GM12878 (cell line): ENCODE results near the gene MACF1. TPM values are rescaled to one million over a fixed set of nuclear protein-coding genes. Genes with fewer than 3 reads are reported as not detected.

Experiments
- ATAC-seq: fragments of 200-7000 bp; cut with Tn5 transposase; 3 replicates; pipeline ENCODE4 v1.9.1; 2020; ENCODE audit warnings: mild to moderate bottlenecking, moderate library complexity
- BruUV-seq: library from RNA; stranded (reverse); fragments of 400-500 nt; replicated peaks from 2 replicates; lab custom pipeline; 2021; lab: Mats Ljungman, UMichigan
- CTCF ChIA-PET: fragments of 300-600 bp; sonication (Branson Sonifier 250); formaldehyde crosslinking; extraction: SDS; loops from one replicate; lab custom pipeline; 2021; ENCODE audit warnings: inconsistent platforms; lab: Yijun Ruan, JAX
- POLR2A ChIA-PET: fragments of 350-600 bp; formaldehyde crosslinking; extraction: SDS; loops from one replicate; lab custom pipeline; 2021; ENCODE audit warnings: inconsistent platforms; lab: Charles Lee
- RAD21 ChIA-PET: fragments of 300-600 bp; sonication (Branson Sonifier 250); formaldehyde crosslinking; loops from one replicate; lab custom pipeline; 2023; ENCODE audit warnings: antibody characterized with exemption; ENCODE audit not compliant: unreplicated experiment; lab: Charles Lee
- SMC1A ChIA-PET: fragments of 300-600 bp; sonication (Branson Sonifier 250); formaldehyde crosslinking; loops from one replicate; lab custom pipeline; 2023; ENCODE audit not compliant: unreplicated experiment, uncharacterized antibody; lab: Charles Lee
- DNase-seq: peaks from one replicate; pipeline ENCODE4 v3.0.0-alpha.2; 2011; ENCODE audit warnings: low read depth, low spot score
- FAIRE-seq: peaks from 3 replicates; lab custom pipeline; 2011; peaks lifted over from hg19 to GRCh38; lab: Jason Lieb, UNC
- H2AFZ ChIP-seq: 2 replicates; pipeline ENCODE4 v1.6.0; 2011; ENCODE audit warnings: low read depth, low read length, control low read depth; ENCODE audit not compliant: control insufficient read depth
- H3K27ac ChIP-seq: 2 replicates; pipeline ENCODE4 v1.5.1; 2011; ENCODE audit warnings: control low read depth; ENCODE audit not compliant: control insufficient read depth, insufficient read depth
- H3K27me3 ChIP-seq, 2 experiments: replicated peaks in 1 of 2; 2 replicates each; pipeline versions ENCODE4 v1.6.0 to v1.6.1; 2011; ENCODE audit warnings: low read length in 1 of 2; ENCODE audit not compliant: control insufficient read depth in 2 of 2, insufficient read depth in 2 of 2
- H3K36me3 ChIP-seq, 2 experiments: 2 replicates each; pipeline ENCODE4 v1.5.1; 2011; ENCODE audit warnings: low read length in 1 of 2; ENCODE audit not compliant: control insufficient read depth in 2 of 2, insufficient read depth in 2 of 2
- H3K4me1 ChIP-seq: 2 replicates; pipeline ENCODE4 v1.6.1; 2011; ENCODE audit warnings: mild to moderate bottlenecking, low read length, moderate library complexity, mixed read lengths; ENCODE audit not compliant: control insufficient read depth, insufficient read depth
- H3K4me2 ChIP-seq: 2 replicates; pipeline ENCODE4 v1.6.0; 2011; ENCODE audit warnings: control low read depth; ENCODE audit not compliant: control insufficient read depth, insufficient read depth
- H3K4me3 ChIP-seq: fragments of 200-600 bp; sonication (generic); 2 replicates; pipeline ENCODE4 v1.5.1; 2016
- H3K79me2 ChIP-seq: 2 replicates; pipeline ENCODE4 v1.6.0; 2011; ENCODE audit warnings: low read length; ENCODE audit not compliant: control insufficient read depth, insufficient read depth
- H3K9ac ChIP-seq: 2 replicates; pipeline ENCODE4 v1.8.0; 2011; ENCODE audit warnings: low read length, control low read depth, mixed read lengths; ENCODE audit not compliant: control insufficient read depth, insufficient read depth
- H3K9me3 ChIP-seq: replicated peaks from 3 replicates; pipeline ENCODE4 v1.5.1; 2011; ENCODE audit warnings: mild to moderate bottlenecking, low read length; ENCODE audit not compliant: control insufficient read depth, insufficient read depth
- H4K20me1 ChIP-seq: 2 replicates; pipeline ENCODE4 v1.6.0; 2011; ENCODE audit not compliant: control insufficient read depth, insufficient read depth
- CBX3 ChIP-seq: fragments of 200-600 bp; sonication (generic); IDR thresholded peaks from 2 replicates; pipeline ENCODE4 v1.6.1; 2016; ENCODE audit warnings: low read depth, borderline replicate concordance
- CEBPB ChIP-seq, 2 experiments: fragments of 150-350 bp in 1 of 2; IDR thresholded peaks; 2 replicates each; pipeline ENCODE4 v1.6.1; 2012 to 2014; ENCODE audit warnings: low read depth in 2 of 2, low read length in 2 of 2, borderline replicate concordance in 1 of 2, inconsistent platforms in 1 of 2
- FOXM1 ChIP-seq: IDR thresholded peaks from 2 replicates; pipeline ENCODE4 v1.6.1; 2012; ENCODE audit warnings: low read depth, mild to moderate bottlenecking, inconsistent platforms, low read length, moderate library complexity
- IKZF1 ChIP-seq: fragments of 450-650 bp; conservative IDR thresholded peaks from 2 replicates; pipeline ENCODE4 v1.6.1; 2017; ENCODE audit warnings: antibody characterized with exemption, mild to moderate bottlenecking
- JUNB ChIP-seq: IDR thresholded peaks from 2 replicates; pipeline ENCODE4 v1.6.1; 2016; ENCODE audit warnings: antibody characterized with exemption, mild to moderate bottlenecking
- JUND ChIP-seq: IDR thresholded peaks from 2 replicates; pipeline ENCODE4 v1.6.1; 2012; ENCODE audit warnings: low read depth, mild to moderate bottlenecking, low read length, improper control_type of control experiment, moderate library complexity
- MTA2 ChIP-seq: fragments of 450-650 bp; IDR thresholded peaks from 2 replicates; pipeline ENCODE4 v1.6.1; 2016; ENCODE audit warnings: low read depth, mild to moderate bottlenecking, moderate library complexity
- MTA3 ChIP-seq: IDR thresholded peaks from 2 replicates; pipeline ENCODE4 v1.6.1; 2012; ENCODE audit warnings: low read length, inconsistent platforms, borderline replicate concordance
- MYC ChIP-seq: IDR thresholded peaks from 2 replicates; pipeline ENCODE4 v1.6.1; 2011; ENCODE audit warnings: mild to moderate bottlenecking, low read length, moderate library complexity, inconsistent platforms; ENCODE audit not compliant: insufficient read depth, insufficient replicate concordance, insufficient read length, severe bottlenecking
- SUPT20H ChIP-seq: IDR thresholded peaks from 2 replicates; pipeline ENCODE4 v1.6.1; 2011; ENCODE audit warnings: low read depth, mild to moderate bottlenecking, low read length, moderate library complexity, borderline replicate concordance; ENCODE audit not compliant: control insufficient read depth
- TAF1 ChIP-seq: IDR thresholded peaks from 2 replicates; pipeline ENCODE4 v1.6.1; 2011; ENCODE audit warnings: mild to moderate bottlenecking, low read depth, low read length, borderline replicate concordance
- WRNIP1 ChIP-seq: IDR thresholded peaks from 2 replicates; pipeline ENCODE4 v1.6.1; 2011; ENCODE audit warnings: low read depth, low read length, improper control_type of control experiment, borderline replicate concordance
- YY1 ChIP-seq: IDR thresholded peaks from 2 replicates; pipeline ENCODE4 v1.6.1; 2011; ENCODE audit warnings: low read depth, mild to moderate bottlenecking, low read length
- ZNF24 ChIP-seq: fragments of 450-650 bp; IDR thresholded peaks from 2 replicates; pipeline ENCODE4 v1.6.1; 2017; ENCODE audit warnings: antibody characterized with exemption, mild to moderate bottlenecking
- ZNF274 ChIP-seq: IDR thresholded peaks from one replicate; pipeline ENCODE4 v1.8.0; 2011; ENCODE audit not compliant: insufficient read length, insufficient read depth
- WGBS: methylation state at CpG from one replicate; pipeline ENCODE4 v1.1.6; 2016; ENCODE audit warnings: low lambda C conversion rate; ENCODE audit not compliant: insufficient replicate concordance, insufficient coverage; ENCODE audit errors: missing lambda C conversion rate; 5-methylcytosine and 5-hydroxymethylcytosine counted together
- in situ Hi-C: fragments of 300-500 bp; cut with MboI; formaldehyde crosslinking; loops from 9 replicates; pipeline ENCODE4 v1.14.3; 2018; ENCODE audit warnings: mixed read lengths
- intact Hi-C: fragments of 100-400 bp; cut with micrococcal nuclease; formaldehyde crosslinking; loops from one replicate; pipeline ENCODE4 v1.14.2; 2022; ENCODE audit not compliant: unreplicated experiment
- polyA plus RNA-seq, 11 experiments: library from polyadenylated mRNA; depleted of rRNA in 4 of 11; unstranded in 6 of 11; stranded (reverse) in 5 of 11; fragments of >200 nt; fragmentation: Nextera tagmentation in 4 of 11; fragmentation: Illumina TruSeq in 1 of 11; extraction: Ambion mirVana in 4 of 11; extraction: Trizol in 1 of 11; gene quantifications; 1 replicate in 1 of 11; 2 replicates in 10 of 11; pipeline versions ENCODE4 v1.2.1 to v1.2.3, GENCODE V29; 2011 to 2016; ENCODE audit warnings: inconsistent platforms in 2 of 11, missing spikeins in 2 of 11, low read depth in 1 of 11
- total RNA-seq, 4 experiments: library from RNA; depleted of rRNA in 3 of 4; stranded (reverse); fragments of >200 nt in 3 of 4; fragmentation: Illumina TruSeq in 1 of 4; extraction: Trizol in 1 of 4; gene quantifications; 2 replicates each; pipeline versions ENCODE4 v1.2.1 to v1.2.3, GENCODE V29; 2013 to 2021
- TF ChIP-seq, protein P1 (sequence below): IDR thresholded peaks from 2 replicates; pipeline ENCODE4 v1.6.1; 2012; ENCODE audit warnings: improper control_type of control experiment, low read depth, low read length; ENCODE audit not compliant: insufficient replicate concordance

Gene MACF1
- total and polyA plus RNA-seq, 10 of the 15 experiments (the other 5 are each of a cell fraction or from before 2014, with no cell fraction given): 15.5 to 201 (median 76.9) TPM

DNA sequence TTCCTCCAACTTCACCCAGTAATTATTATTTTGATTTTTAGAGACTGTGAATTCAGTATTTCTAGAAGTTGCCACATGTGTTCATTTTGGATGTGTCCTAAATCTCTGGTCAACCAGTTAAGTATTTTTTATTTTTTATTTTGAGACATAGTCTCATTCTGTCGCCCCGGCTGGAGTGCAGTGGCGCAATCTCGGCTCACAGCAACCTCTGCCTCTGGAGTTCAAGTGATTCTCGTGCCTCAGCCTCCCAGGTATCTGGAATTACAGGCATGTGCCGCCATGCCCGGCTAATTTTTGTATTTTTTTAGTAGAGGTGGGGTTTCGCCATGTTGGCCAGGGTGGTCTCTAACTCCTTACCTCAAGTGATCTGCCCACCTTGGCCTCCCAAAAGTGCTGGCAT, 8.0 kb downstream of the MACF1 start (continued):
- TF ChIP-seq ZNF274 (no peak), MYC (no peak), ZNF24 (no peak), TAF1 (no peak), JUNB (no peak)

DNA sequence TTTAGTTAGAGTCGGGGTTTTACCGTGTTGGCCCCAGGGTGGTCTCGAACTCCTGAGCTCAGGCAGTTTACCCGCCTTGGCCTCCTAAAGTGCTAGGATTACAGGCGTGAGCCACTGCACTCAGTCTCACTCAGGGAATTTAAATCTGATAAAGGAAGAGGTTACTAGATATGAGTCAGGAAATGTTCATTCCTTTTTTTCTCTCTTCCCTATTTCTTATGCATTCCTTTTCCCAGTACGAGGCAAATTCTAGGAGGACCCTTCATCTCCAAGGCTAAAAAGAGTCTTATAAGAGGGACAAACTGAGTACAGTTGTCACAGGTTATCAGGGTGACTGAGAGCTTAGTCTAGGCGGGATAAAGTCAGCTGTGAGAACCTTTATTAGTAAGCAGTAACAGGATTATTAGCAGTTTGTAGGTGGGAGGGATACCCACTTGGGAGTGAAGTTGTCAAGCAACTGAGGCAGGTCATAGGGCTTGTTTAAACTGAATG, 9.1 kb downstream of the MACF1 start:
- no peak overlapping the region for H3K27ac ChIP-seq
- no peak overlapping the region for H3K4me3 ChIP-seq
- no peak overlapping the region for H3K9ac ChIP-seq
- H3K4me1 ChIP-seq: peaks cover 19% of the 10 kb centered on the region
- no peak overlapping the region for H3K4me2 ChIP-seq
- no peaks in the 10 kb centered on the region for H3K27me3 ChIP-seq
- peaks cover 50% of the 10 kb centered on the region for H3K79me2 ChIP-seq
- ChIA-PET POLR2A (interaction anchor here (0.5 to 4.7 kb wide), 5 partner anchors 9 to 1378 kb away, joined by 4 to 53 read pairs (median 38); partner anchors contain the start of gene MACF1), CTCF (interaction anchor here (0.7 to 9.0 kb wide), 10 partner anchors 8 to 125 kb away, joined by 3 to 190 read pairs (median 10); partner anchors contain the start of gene MACF1), SMC1A (interaction anchor here (0.9 to 13.6 kb wide), 11 partner anchors 8 to 329 kb away, joined by 3 to 253 read pairs (median 13); partner anchors contain the start of gene MACF1), RAD21 (interaction anchor here (1.1 to 12.8 kb wide), 7 partner anchors 9 to 142 kb away, joined by 3 to 206 read pairs (median 9); partner anchors contain the start of gene MACF1)
- no peaks in the 10 kb centered on the region for H3K9me3 ChIP-seq
- H3K36me3 ChIP-seq: no peaks in the 10 kb centered on the region
- no peak for FAIRE-seq
- no TSS peak for BruUV-seq
- H2AFZ ChIP-seq: no peak overlapping the region
- no peak for ATAC-seq
- no peaks in the 10 kb centered on the region for H4K20me1 ChIP-seq
- intact Hi-C loops (loop anchor here (2.0 kb wide), 1 partner anchor 21 kb away; no protein-coding TSS in a partner anchor), in situ Hi-C loops (no loop called here)
- no peak for DNase-seq
- 82% methylated on average over 7 of the region's 7 CpGs for WGBS
- TF ChIP-seq CBX3: no peak
- no peak for TF ChIP-seq MTA2
- no peak for TF ChIP-seq MTA3
- no peak for TF ChIP-seq IKZF1
- no peak for TF ChIP-seq CEBPB (IDR thresholded peaks at IDR 0.05; ENCODE audit: borderline replicate concordance in 1 of 2, low read depth in 2 of 2, low read length in 2 of 2)
- TF ChIP-seq SUPT20H: no peak
- no peak for TF ChIP-seq WRNIP1
- no peak for TF ChIP-seq YY1
- no peak for TF ChIP-seq JUND
- TF ChIP-seq, protein P1, sequence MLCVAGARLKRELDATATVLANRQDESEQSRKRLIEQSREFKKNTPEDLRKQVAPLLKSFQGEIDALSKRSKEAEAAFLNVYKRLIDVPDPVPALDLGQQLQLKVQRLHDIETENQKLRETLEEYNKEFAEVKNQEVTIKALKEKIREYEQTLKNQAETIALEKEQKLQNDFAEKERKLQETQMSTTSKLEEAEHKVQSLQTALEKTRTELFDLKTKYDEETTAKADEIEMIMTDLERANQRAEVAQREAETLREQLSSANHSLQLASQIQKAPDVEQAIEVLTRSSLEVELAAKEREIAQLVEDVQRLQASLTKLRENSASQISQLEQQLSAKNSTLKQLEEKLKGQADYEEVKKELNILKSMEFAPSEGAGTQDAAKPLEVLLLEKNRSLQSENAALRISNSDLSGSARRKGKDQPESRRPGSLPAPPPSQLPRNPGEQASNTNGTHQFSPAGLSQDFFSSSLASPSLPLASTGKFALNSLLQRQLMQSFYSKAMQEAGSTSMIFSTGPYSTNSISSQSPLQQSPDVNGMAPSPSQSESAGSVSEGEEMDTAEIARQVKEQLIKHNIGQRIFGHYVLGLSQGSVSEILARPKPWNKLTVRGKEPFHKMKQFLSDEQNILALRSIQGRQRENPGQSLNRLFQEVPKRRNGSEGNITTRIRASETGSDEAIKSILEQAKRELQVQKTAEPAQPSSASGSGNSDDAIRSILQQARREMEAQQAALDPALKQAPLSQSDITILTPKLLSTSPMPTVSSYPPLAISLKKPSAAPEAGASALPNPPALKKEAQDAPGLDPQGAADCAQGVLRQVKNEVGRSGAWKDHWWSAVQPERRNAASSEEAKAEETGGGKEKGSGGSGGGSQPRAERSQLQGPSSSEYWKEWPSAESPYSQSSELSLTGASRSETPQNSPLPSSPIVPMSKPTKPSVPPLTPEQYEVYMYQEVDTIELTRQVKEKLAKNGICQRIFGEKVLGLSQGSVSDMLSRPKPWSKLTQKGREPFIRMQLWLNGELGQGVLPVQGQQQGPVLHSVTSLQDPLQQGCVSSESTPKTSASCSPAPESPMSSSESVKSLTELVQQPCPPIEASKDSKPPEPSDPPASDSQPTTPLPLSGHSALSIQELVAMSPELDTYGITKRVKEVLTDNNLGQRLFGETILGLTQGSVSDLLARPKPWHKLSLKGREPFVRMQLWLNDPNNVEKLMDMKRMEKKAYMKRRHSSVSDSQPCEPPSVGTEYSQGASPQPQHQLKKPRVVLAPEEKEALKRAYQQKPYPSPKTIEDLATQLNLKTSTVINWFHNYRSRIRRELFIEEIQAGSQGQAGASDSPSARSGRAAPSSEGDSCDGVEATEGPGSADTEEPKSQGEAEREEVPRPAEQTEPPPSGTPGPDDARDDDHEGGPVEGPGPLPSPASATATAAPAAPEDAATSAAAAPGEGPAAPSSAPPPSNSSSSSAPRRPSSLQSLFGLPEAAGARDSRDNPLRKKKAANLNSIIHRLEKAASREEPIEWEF: no peak
- TF ChIP-seq FOXM1: no peak
